Activated T-cell treated with anti-CD3 and anti-CD28 coated beads for 4 hours (primary cell): Measurements from ENCODE around the gene MTHFD1.
A peak's percentile ranks its signal among the peaks of the same experiment; 100 is the strongest.

Experiments used
- DNase-seq: peaks from one replicate; pipeline ENCODE4 v3.0.0-alpha.2; 2020

Gene MTHFD1

DNA sequence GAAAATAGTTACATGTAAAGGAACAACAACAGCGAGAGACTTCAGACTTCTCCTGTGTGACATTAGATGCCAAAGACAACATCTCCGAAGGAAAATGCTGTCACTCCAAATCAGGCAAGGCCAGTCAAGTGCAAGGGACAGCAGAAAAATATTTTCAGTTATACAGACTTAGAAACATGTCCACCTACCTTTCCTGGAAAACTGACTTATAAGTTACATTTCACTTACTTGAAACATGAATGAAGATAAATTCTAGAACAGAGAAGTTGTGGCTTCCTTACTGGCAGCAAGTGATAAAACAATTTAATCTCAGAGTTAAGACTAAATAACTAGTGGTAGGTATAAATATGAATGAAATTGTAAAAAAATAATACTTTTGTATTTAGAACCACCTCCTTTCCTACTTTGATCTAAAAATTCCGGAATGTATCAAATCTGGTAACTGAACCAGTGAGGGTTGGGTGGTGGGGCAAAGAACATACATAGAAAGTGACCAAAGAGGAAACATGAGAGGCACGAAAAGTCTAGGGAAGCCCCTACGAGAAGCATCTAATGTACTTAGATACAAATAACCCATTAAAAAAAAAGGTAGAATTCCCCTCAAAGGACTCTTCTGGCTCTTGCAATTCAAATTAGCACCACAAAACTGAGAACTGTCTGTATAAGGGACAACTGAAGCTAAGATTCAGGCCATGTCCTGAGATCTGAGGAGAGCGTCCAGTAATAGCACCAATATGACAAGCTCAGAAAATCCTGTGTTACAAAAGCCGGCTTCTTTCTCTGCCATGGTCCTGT is 21.2 kb downstream of the MTHFD1 start:
- no peak for DNase-seq

DNA sequence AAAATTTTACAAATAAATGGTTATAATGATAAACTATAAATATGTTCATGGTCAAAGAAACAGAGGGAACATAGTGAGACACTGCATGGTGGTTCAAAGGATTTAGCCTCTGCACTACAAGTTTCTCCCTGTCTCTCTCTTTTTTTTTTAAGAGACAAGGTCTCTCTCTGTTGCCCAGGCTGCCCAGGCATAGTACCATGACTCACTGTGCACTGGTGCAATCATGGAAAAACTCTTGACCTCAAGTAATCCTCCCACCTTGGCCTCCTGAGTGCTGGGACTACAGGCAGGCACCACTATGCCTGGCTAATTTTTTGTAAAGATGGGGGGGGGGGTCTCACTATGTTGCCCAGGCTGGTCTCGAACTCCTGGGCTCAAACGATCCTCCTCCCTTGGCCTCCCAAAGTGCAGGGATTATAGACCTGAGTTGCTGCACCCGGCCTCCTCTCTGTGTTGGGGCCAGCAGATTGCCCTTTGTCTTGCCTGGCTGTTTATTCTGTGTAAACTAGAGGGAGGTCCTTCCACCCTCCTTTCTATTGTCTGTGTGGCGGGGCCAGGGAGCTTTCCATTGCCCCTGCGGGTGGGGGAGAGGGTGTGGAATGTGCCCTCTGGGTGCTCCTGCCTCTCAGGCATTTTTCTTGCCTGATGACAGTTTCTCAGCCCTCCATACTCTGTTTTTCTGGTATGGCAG is 22.1 kb downstream of the MTHFD1 start:
- DNase-seq: no peak

DNA sequence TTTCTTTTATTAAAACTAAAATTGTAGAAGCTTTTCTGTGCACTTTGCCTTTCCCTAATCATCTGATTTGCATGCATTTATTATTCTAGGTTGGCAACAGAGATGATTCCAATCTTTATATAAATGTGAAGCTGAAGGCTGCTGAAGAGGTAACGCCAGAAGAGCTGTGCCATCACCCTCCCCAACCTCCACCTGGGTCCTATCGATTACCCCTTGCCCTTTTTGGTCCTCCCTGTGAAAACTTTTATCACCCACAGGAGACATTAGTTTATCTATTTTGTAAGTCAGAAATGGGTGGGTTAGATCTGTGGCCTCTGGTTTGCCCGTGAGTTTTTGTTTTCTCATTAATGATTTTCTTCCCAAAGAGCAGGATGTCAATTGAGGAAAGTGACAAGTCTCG is 22.8 kb downstream of the MTHFD1 start:
- no peak for DNase-seq

DNA sequence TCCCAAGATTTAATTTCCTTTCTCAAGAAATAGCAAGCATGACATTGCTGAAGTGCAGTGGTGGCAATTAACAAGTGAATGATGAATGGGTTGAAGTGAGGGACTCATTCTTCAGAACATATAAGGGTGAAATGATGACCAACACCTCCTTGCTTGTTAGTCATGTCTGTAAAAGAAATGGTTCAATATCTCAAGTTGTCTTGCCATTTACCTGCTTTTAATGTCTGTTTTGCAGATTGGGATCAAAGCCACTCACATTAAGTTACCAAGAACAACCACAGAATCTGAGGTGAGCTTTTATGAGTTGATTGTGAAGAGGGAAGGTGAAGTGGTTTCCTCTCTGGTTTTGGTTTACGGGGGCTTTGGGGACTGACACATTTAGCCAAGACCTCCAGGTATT is 24.1 kb downstream of the MTHFD1 start:
- DNase-seq: no peak

DNA sequence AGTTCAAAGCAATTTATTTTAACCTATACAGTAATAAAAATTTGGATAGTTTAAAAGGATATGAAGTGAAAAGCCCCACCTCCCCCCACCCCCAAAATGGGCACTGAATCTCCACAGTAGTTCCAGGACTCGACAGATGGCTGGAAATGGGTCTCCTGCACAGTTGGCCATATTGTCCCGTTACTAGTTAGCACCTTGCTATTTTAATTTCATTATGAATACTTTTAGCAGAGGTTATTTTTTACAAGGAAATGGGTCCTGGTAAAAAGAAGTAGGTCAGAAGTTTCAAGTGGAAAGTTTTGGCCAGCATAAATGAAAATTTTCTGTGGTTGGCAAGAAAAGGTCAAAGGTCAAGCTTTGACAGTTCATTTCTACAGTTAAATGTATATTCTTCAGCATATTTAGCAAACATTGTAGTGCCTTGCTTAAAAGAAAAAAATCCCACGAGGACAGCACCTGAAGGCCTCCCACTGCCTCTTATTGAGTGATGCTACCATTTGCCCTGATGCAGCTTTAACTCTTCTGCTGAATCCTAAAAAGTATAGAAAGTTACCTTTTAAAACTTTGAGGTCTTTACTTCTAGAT is 28.3 kb downstream of the MTHFD1 start:
- DNase-seq: no peak

DNA sequence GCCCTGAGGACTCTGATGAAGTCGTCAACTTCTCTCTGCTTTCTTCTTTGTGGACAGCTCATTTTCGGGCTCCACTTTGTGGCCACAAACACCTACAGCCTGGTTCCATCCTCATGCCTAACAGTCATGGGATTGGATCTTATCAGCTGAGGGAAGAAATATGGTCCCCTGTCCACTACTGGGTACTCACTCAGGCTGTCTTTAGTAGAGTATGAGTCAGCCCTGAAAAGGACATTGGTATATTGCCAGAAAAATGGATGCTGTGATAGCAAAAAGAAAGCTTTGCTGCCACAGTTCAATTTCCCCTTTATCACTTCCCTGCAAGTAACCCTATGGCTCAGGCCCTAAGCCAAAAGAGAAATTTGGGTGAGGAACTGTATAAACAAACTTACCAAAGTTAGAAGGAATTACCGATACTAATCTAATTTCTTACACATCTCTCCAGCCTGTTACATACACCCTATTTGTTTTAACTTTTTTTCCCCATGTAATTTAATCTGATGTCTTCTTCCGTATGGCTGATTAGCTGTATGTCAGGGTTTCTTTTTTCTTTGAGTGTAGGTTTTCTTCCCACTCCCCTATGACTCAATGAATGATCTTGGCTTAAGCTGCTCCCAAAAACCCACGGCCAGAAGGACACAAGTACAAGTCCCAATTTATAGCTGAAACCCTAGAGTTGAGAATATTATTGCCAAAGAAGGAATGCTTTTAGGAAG is 29.1 kb downstream of the MTHFD1 start:
- no peak for DNase-seq

DNA sequence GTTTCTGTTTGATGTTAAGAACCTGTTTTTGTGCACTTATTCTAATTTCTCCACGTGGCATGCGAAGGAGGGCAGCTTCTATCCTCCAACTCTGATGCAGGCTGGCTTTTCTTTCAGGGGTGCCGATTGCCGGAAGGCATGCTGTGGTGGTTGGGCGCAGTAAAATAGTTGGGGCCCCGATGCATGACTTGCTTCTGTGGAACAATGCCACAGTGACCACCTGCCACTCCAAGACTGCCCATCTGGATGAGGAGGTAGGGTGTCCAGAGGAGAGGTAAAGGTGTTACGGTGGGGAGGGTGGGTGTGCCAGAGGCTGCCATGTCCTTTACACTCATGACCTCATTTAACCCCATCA is 29.6 kb downstream of the MTHFD1 start:
- DNase-seq: no peak

DNA sequence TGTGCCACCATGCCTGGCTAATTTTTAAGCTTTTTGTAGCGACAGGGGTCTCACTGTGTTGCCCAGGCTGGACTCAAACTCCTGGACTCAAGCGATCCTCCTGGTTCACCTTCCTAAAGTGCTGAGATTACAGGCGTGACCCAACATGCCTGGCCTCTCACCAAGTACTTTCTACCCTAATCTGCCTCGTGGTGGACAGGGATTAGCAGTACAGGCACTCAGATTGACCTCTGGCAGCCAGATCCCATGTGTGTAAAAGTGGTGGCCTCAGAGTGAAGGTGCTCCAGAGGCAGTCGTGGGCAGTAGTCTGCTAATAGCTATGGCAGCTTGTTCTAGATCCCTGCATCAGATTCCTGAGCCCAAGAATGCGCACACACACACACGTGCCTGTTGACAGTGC is 30.9 kb downstream of the MTHFD1 start:
- DNase-seq: no peak

DNA sequence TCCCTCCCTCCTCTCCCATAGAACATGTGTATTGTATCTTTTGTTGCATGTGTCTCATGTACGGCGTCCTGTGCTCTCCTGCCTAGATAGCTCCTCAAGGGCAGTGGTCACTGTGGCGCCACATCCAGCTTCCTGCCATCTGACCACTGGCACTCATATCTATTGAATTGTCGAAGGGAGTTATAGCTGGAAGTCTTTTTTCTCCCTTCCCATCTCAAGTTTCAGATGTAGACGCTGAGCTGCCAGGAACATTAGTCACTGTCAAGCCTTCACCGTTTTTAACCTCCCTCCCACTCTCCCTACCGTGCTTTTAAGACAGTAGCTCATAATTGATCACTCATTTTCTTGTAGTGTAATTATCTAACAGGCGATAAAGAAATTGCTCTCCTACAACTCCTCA is 33.0 kb downstream of the MTHFD1 start:
- DNase-seq: no peak

DNA sequence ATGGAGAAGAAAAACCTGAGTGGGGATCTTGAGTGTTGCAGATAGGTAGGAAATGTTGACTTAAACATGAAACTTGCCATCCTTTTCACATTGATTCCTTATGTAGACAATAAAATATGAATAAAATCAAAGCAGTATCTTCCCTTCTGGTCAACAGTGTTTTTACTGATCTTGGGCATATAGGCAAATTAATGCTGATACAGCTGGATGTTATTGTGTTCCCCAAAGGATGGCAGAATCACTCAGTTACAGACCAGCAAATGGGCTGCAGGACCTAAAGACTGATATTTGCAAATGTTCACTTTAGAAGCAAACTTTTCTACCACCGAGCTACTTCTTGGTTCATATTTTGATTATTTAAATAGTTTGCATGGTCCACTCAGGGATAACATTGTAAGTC is 33.9 kb downstream of the MTHFD1 start:
- DNase-seq: no peak

DNA sequence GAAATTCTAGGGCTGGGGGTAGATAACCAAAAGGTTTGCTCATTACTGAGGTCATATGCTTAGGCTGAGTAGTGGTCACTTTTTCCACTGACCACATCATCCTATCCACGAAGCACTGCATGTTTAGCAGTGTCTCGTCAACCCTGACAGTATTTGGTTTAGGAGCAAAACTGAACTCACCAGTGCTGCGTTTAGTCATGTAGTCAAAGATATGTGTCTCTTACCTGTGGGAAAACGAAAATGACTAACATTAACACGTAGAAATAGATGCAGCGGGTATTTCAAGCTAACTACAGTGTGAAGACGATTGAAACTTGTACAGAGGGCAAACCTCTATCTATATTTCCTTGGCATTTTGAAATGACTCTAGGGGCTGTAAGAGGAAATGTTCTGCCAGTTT is 34.6 kb downstream of the MTHFD1 start:
- DNase-seq: no peak

DNA sequence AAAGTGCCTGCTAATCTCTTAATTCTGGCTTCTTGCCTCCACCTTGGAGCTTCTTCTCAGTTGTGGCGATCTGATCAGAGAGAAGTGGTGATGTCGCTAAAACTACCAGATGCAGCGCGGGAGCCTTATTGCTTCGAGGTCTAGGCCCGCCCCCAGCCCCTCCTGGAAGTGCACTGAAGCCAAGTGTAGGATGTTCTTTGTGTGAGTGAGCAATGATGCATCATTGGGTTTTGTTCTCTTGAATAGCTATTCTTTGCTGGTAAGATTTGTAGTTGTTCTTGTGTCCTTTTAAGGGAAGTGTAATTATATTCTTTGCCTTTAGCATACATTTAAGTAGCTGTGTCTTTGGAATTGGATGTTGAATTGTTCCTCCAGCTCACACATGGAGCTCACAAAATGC is 35.8 kb downstream of the MTHFD1 start:
- DNase-seq: no peak

DNA sequence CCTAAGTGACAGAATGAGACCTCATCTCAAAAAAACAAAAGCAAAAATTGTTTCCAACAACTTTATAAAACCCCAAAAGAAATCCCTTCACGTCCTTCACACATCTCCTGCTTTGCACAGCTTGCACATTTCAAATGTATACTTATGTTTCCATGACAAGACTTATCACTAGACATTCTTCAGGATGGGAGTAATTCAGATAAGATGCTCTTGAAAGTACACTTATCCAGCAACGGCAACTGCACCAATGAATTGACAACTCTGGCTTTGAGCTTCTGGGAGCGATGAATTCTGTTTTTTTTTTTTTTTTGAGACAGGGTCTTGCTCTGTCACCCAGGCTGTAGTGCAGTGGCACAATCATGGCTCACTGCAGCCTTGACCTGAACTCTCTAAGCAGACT is 46.4 kb downstream of the MTHFD1 start:
- no peak for DNase-seq

DNA sequence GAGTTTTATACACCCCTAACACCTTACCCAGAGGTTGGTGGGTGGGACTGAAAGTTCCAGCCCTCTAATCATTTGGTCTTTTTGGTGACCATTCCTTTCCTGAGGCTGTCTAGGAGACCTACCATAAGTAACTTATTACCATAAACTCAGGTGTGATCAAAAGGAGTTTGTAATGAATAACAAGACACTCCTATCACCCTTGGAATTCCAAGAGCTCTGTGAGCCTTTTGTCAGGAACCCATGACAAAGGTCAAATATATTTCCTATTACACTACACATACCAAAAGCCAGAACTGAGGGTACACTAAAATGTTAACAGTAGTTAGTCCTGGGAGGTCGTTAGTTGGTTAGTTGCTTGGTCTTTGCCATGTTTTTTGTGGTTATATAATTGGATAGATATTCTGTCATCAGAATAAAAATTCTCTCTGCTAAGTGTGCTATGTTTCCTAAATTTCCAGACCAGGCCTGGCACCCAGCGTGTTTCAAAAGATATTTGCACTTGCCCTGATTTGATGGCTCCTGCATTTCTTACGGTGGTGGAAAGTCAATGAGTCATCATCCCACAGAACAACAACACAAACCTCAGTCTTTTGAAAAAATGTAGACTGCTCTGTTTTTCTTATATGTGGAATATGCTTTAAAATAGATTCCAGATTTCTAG is 50.2 kb downstream of the MTHFD1 start:
- DNase-seq: no peak

DNA sequence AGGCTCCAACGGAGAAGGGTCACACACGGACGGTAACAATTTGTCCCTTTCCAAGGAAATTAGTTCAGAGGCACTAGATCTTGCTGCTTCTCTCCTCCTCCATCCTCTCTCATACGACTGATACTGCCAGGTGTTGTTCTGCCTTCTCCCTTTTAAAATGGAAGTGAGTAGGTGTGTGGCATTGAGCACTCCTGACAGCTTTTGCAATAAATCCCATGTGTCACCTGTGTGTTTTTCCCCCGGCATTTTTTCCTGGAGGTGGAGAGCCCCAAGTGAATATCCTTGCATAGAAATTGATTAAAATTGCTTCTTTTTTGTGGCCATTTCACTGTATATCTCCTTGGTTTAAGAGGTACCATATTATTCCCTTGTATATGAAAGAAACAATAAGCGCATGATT is 51.0 kb downstream of the MTHFD1 start:
- no peak for DNase-seq

DNA sequence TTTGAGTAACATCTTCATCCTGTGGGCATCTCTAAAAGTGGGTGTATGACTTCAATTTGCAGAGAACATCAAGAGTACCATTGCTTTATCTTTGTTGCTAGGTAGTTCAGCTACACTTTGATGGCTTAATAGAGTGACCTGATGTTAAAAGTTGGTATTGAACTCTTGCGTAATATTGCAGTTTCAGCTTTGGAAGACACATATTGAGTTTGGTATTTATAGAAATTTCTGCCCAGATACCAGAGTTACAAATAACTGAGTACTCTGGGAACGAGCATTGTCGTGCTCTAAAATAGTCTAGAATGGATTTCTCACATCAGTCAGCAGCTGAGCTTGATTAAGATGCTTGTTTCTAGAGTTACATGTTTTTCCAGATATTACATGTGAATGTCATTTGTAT is 52.3 kb downstream of the MTHFD1 start:
- DNase-seq: no peak

DNA sequence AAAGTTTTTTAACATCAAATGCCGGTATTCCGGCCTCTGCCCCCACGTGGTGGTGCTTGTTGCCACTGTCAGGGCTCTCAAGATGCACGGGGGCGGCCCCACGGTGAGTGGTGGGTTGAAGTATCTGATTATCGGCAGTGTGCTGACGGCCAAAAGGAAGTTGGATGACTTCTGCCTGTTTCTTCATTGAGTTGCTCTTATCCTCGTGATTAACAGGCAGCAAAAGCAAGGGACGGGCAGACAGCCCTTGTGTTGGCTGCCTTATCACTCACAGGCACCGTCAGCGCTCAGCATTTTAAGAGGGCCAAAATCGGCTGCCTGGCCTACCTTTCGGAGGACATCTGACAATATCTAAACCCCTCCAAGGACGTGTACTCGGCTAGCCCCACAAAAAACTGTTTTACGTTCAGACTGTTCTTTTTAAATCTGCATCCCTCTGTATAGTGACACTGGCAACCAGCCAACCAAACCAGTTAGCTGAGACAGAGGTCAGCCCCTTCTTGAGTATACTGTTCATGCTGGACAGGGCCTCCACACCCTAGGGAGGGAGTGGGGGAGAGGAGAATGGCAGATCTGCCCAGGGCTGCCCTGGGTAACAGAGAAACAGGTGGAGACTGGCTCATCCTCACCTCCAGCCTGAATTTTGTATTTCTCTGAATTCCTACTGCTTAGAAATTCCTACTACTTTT is 54.3 kb downstream of the MTHFD1 start:
- no peak for DNase-seq

DNA sequence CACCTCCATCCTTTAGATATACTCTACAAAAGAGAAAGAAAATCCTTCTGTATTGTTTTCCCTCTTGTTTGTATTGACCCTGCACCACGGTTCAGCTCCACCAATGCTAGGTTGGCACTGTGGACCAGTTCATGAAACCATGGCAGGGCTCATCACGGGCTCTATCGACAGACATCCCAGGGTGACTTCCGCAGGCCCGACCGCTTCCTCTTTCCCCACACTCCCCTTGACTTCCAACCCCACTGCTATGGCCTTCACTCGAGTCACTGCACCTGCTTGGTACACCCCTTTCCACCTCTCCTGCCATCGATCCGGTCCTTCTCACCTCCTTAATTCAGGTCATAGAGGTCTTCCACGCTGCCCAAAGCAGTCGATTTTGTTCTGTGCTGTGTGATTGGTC is 56.0 kb downstream of the MTHFD1 start:
- DNase-seq: no peak

DNA sequence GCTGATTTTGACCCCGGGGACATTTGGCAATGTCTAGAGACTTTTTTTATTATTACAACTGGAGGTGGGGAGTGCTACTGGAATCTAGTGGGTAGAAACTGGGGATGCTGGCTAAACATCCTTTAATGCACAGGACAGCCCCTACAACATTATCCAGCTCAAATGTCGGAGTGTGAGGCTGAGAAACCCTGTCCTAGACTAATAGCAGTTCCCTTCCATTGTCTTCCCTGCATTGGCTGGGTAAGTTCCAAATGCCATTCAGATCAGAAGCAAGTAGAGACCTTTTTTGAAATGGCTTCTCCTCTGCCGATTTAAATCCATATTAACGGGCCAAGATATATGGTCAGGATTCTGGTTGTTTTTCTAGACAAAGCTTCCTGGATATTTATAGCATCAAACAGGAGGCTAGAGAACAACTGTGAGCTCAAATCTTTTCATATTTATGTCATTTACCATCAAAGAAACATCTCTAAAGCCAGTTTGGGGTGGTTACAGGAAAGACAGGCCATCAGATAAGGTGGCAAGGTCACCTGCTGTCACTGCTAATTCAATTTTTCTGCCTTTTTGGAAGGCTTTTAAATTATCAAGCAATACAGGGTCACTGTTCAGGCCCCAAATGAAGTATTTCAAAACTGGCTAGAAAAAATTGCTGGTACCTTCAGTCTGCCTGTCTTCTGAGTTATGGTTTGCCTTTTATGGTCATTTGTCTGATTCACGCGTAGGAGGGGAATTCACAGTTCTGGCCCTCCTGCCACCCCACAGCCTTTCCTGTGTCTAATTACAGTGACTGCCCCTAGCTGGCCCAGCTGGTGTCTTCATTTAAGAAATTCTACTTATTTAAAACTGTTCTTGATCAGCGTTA is 57.1 kb downstream of the MTHFD1 start:
- DNase-seq: peak; percentile 20

DNA sequence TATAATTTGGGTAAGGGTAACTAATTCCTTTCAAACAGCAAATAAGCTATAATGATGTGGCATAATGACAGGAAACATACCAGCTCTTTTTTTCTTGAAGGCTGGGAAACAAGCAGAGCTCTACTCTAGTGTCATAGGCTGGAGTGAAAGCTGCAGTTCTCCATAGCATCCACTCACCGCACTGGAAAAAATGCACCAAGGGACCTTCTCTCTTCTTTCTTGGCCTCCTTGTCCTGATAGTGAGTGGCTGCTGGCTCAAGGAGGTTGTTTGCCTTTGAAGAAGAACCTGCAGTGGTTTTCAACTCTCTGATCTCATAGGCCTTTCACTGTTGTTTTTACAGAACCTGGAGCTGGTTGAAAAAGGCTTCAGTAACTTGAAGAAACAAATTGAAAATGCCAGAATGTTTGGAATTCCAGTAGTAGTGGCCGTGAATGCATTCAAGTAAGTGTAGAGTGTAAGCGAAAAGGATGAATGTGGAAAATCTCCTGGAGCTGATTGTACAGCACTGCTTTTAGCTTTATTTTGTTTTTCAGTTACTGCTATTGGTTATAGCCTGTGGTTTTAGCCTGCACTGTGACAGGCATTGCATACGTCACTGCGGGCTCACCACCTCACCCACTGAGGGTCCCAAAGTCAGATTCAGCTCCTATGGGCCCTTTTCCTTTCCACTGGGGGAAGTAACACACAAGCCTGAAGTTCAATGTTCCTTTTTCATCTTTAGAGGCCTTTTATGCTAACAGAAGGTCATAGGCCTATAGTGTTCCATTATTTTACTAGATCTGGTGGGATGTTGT is 59.9 kb downstream of the MTHFD1 start:
- no peak for DNase-seq

DNA sequence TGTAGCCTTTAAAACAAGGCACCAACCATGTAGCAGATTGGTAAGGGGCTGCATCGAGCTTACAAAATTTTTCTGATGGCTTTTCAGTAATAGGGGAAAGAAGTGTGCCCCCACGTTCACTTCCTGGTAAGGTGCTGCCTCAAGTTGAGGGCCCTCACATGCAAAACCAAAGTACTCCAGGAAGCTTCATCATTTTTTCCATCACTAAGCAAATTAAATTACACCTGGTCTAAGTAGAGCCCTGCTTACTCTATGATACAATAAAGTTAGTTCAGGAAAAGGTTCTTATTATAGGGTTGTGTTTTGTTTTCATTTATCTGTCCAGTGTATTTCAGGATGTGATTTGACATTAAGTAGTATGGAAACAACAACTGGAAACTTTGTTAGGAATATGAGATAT is 62.1 kb downstream of the MTHFD1 start:
- DNase-seq: no peak
